Left lung (tissue), 10 donors: ENCODE results near the gene KCNC4. TPM values are rescaled to one million over a fixed set of nuclear protein-coding genes. Genes with fewer than 3 reads are reported as not detected.

Experiments used
- ATAC-seq: fragments of 200-7000 bp; cut with Tn5 transposase; one replicate; pipeline ENCODE4 v1.9.1; 2020; ENCODE audit warnings: moderate library complexity
- DNase-seq, 4 donors: peaks; one replicate each; pipeline ENCODE4 v3.0.0-alpha.2; 2013 to 2020
- H3K27ac ChIP-seq, 2 donors: fragments of 200-600 bp; sonication (generic) in 1 of 2; one replicate each; pipeline versions ENCODE4 v1.5.0 to v1.8.0; 2020 to 2021
- H3K27me3 ChIP-seq, 2 donors: fragments of 200-600 bp; sonication (generic) in 1 of 2; one replicate each; pipeline versions ENCODE4 v1.5.0 to v1.8.0; 2020 to 2021
- H3K36me3 ChIP-seq, 2 donors: fragments of 200-600 bp; sonication (generic) in 1 of 2; one replicate each; pipeline versions ENCODE4 v1.5.0 to v1.8.0; 2020 to 2021
- H3K4me1 ChIP-seq, 2 donors: fragments of 200-600 bp; one replicate each; pipeline ENCODE4 v1.8.0; 2021
- H3K4me3 ChIP-seq, 2 donors: fragments of 200-600 bp; sonication (generic) in 1 of 2; one replicate each; pipeline versions ENCODE4 v1.5.0 to v1.8.0; 2020 to 2021; ENCODE audit warnings: mild to moderate bottlenecking in 1 of 2
- H3K9me3 ChIP-seq, 2 donors: fragments of 200-600 bp; sonication (generic) in 1 of 2; one replicate each; pipeline versions ENCODE4 v1.5.0 to v1.8.0; 2020 to 2021
- intact Hi-C, 2 donors: fragments of 100-400 bp; cut with DNase I; formaldehyde crosslinking; loops; one replicate each; pipeline versions ENCODE4 v1.11.2 to v1.14.2; 2022
- polyA plus RNA-seq, 6 donors: library from polyadenylated mRNA; unstranded; fragments of 120-200 nt; gene quantifications; one replicate each; pipeline ENCODE4 v1.2.1, GENCODE V29; 2013; ENCODE audit not compliant: insufficient read length in 6 of 6
- total RNA-seq, 2 donors: library from RNA; stranded (reverse); fragmentation: NEBNext Ultra II Directional; extraction: Animal tissue kit (Norgen Biotek cat#: 25700); gene quantifications; one replicate each; pipeline ENCODE4 v1.2.1, GENCODE V29; 2021
- TF ChIP-seq, protein P1 (sequence below), 2 donors: fragments of 200-600 bp; sonication (generic) in 1 of 2; IDR thresholded peaks; one replicate each; pipeline versions ENCODE4 v1.5.0 to v1.8.0; 2021; ENCODE audit warnings: antibody characterized with exemption in 2 of 2
- donor health status: DM: no; HTN: yes; CAD: no.
- donor health status: DM: no; HTN: no; CAD: no.

KCNC4 gene
- total and polyA plus RNA-seq, 8 donors, result 7.7 to 16.3 (median 9.7) TPM

DNA sequence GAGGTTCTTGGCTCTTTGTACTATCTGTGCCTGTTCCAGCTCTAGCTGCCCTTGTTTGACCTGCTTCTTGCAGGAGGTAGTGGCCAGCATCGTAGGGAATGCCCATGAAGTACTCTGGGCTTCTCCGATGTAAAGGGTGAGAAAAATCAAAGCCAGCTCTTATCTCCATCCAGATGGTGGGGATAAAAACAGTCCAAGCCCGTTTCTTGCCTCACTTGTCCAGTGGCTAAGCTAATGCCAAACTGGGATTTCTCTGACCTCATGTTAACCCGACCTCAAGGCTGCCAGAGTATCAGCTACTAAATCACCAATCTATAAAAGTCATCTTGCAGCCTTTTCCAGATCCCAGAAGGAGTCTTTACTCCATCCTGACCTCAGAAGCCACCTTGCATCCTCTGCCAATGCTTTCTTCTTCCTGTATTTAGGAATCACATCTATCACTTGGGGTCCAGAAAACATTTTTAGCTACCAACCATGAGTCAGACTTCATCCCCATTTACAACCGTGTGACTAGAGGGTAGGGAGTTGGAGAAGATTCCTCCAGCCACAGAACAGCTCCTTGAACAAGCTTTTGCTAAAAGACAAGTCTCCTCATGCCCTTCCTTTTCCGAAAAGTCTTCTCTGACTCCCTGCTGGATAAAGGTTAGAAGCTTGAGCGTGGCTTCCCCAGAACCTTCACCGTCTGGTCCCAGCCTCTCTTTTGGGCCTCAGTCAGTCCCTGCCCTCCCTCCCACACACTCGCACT, 35.9 kb downstream of the KCNC4 start:
- no peaks in the 10 kb centered on the region for H3K9me3 ChIP-seq
- no peak overlapping the region for H3K4me3 ChIP-seq
- H3K27ac ChIP-seq, result no peak overlapping the region
- DNase-seq (no peak), ATAC-seq (no peak)
- H3K36me3 ChIP-seq, result no peaks in the 10 kb centered on the region
- H3K4me1 ChIP-seq, result peaks cover 0 to 9% of the 10 kb centered on the region in 2 donors
- H3K27me3 ChIP-seq, result no peaks in the 10 kb centered on the region
- intact Hi-C loops, result no loop called here
- TF ChIP-seq, protein P1, sequence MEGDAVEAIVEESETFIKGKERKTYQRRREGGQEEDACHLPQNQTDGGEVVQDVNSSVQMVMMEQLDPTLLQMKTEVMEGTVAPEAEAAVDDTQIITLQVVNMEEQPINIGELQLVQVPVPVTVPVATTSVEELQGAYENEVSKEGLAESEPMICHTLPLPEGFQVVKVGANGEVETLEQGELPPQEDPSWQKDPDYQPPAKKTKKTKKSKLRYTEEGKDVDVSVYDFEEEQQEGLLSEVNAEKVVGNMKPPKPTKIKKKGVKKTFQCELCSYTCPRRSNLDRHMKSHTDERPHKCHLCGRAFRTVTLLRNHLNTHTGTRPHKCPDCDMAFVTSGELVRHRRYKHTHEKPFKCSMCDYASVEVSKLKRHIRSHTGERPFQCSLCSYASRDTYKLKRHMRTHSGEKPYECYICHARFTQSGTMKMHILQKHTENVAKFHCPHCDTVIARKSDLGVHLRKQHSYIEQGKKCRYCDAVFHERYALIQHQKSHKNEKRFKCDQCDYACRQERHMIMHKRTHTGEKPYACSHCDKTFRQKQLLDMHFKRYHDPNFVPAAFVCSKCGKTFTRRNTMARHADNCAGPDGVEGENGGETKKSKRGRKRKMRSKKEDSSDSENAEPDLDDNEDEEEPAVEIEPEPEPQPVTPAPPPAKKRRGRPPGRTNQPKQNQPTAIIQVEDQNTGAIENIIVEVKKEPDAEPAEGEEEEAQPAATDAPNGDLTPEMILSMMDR (IDR thresholded peaks at IDR 0.05), result no peak

- TF ChIP-seq, protein P1 (IDR thresholded peaks at IDR 0.05), result no peak
These were observed 38.6 kb downstream of the KCNC4 start for GRCh38 chr1:110248746-110249145.

GRCh38 chr1:110249256-110249655, 39.1 kb downstream of the KCNC4 start:
- Histone ChIP-seq H3K27ac (no peak overlapping the region), H3K4me3 (no peak overlapping the region), H3K4me1 (no peaks in the 10 kb centered on the region), H3K9me3 (no peaks in the 10 kb centered on the region), H3K27me3 (no peaks in the 10 kb centered on the region), H3K36me3 (no peaks in the 10 kb centered on the region)
- DNase-seq (no peak), ATAC-seq (no peak)
- TF ChIP-seq, protein P1 (IDR thresholded peaks at IDR 0.05), result no peak
- intact Hi-C loops, result no loop called here

More at GRCh38 chr1:110248746-110249145, 38.6 kb downstream of the KCNC4 start:
- DNase-seq, result no peak
- ATAC-seq, result no peak
- no peaks in the 10 kb centered on the region for H3K27me3 ChIP-seq
- no peak overlapping the region for H3K27ac ChIP-seq
- H3K4me1 ChIP-seq, result peaks cover 0 to 2% of the 10 kb centered on the region in 2 donors
- H3K9me3 ChIP-seq, result no peaks in the 10 kb centered on the region
- intact Hi-C loops, result no loop called here
- H3K4me3 ChIP-seq, result no peak overlapping the region
- H3K36me3 ChIP-seq, result no peaks in the 10 kb centered on the region

DNA sequence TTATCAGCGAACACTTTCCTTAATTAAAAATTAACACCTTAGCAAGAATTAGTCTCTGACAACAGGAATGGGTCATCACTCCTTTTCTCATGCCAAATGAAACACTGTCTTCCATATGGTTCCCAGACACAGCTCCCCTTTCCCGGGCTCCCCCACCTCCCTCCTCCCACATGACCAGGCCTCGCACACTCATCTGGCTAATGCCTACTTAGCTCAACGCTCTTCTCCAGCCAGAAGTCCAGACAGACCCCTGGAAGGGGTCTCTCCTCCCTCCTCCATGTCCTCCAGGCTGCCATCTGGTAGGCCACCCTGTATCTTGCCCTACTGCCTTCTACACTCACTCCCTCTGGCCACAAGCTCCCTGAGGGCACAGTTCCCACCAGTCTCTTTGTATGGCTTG, 39.9 kb downstream of the KCNC4 start:
- ATAC-seq (no peak), DNase-seq (no peak)
- TF ChIP-seq, protein P1 (IDR thresholded peaks at IDR 0.05), result no peak
- Histone ChIP-seq H3K9me3 (no peaks in the 10 kb centered on the region), H3K27ac (no peak overlapping the region), H3K4me1 (no peaks in the 10 kb centered on the region), H3K36me3 (no peaks in the 10 kb centered on the region), H3K4me3 (no peak overlapping the region), H3K27me3 (no peaks in the 10 kb centered on the region)
- intact Hi-C loops, result no loop called here

GRCh38 chr1:110250749-110251148, 40.6 kb downstream of the KCNC4 start:
- Histone ChIP-seq H3K36me3 (no peaks in the 10 kb centered on the region), H3K27me3 (no peaks in the 10 kb centered on the region), H3K9me3 (no peaks in the 10 kb centered on the region), H3K27ac (no peak overlapping the region), H3K4me3 (no peak overlapping the region), H3K4me1 (no peaks in the 10 kb centered on the region)
- intact Hi-C loops, result no loop called here
- DNase-seq (no peak), ATAC-seq (no peak)
- TF ChIP-seq, protein P1 (IDR thresholded peaks at IDR 0.05), result no peak
